ENCODE results near the gene ARFGAP1.
A peak's percentile ranks its signal among the peaks of the same experiment; 100 is the strongest.
"Not testable (repeated sequence)": the region's sequence is repeated elsewhere in the genome, so short reads cannot be mapped to it uniquely, and the experiment has no call there.

ARFGAP1 gene

DNA sequence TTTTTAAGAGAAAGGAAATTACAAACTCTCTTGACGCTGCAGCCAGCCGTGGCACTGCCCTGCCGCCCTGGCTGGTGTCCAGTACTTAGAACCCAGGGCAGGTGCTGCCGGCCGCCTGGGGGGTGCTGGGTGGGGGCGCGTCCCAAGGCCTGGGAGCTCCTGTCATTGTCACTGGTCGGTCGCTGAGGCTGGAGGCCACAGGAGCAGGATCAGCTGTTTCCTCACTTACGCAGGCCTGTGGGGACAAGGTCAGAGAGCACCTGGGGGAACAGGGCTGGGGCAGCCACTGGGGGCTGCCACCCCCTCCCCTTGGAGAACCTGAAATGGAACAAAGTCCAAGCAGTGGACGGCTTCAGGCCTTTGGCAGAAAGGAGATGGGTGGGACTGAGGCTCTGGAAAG lies 31.3 kb upstream of the ARFGAP1 start:
- no peak for DNase-seq (ENCODE audit: low spot score)

DNA sequence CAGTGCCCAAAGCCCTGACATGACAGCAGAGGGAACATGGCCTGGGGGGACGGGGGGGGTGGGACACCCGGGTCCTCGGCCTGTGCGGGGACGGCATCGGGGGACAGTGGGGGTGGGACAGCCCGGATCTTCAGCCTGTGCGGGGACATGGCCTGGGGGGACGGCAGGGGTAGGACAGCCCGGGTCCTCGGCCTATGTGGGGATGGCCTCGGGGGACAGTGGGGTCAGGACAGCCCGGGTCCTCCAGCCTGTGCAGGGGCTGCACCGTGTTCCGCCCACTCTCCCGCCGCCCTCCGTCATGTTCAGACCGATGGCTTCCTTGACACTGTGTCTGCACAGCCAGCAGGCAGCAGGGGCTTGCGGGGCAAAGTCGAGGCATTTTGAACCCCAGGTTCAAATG lies 29.9 kb upstream of the ARFGAP1 start:
- DNase-seq (ENCODE audit: low spot score), result no peak

DNA sequence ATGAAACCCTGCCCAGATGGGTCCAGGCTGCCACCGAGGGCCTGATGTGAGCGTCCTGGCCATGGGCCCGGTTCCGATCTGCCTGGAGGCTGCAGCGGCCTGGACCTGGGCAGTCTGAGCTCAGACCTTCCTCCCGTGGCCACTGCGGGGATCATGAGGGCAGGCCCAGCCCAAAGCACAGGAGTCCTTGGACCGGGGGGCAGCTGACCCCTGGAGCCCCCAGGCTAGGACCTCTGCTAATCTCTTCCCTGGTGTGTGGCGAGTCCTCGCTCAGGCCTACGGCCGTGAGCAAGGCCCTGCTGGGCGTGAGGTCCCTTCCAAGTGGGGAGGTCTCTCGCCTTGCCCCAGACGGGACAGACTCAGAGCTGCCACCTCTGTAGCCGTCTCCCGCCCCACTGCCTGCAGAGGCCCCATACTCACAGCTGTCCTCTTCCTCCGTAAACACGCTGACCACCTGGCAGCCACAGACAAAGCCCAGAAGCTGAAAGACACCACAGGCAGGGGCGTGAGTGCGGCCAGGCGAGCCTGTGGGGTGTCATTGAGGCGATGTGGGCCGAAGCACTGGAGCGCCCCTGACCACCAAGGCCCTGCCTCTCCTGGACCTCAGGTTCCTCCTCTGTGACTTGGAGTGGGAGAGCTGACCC lies 28.9 kb upstream of the ARFGAP1 start:
- DNase-seq (ENCODE audit: low spot score), result no peak

DNA sequence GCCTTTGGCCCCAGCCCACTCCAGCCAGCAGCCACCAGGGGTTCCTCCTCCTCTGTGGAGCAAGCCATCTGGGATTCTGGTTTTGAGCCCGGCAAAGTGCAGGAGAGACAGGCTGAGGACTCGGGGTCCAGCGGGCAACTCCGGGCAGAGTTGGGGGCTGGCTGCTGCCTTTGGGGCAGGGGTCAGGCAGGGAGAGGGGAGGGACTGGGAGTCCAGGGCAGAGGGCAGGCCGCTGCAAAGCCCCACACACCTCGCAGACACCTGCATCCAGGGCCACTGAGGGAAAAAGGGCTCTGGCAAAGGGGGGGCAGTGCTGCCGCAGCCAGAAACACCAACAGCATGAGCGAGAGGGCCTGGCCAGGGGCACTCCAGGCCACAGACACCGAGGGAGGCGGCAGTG lies 28.1 kb upstream of the ARFGAP1 start:
- DNase-seq (ENCODE audit: low spot score), result no peak

DNA sequence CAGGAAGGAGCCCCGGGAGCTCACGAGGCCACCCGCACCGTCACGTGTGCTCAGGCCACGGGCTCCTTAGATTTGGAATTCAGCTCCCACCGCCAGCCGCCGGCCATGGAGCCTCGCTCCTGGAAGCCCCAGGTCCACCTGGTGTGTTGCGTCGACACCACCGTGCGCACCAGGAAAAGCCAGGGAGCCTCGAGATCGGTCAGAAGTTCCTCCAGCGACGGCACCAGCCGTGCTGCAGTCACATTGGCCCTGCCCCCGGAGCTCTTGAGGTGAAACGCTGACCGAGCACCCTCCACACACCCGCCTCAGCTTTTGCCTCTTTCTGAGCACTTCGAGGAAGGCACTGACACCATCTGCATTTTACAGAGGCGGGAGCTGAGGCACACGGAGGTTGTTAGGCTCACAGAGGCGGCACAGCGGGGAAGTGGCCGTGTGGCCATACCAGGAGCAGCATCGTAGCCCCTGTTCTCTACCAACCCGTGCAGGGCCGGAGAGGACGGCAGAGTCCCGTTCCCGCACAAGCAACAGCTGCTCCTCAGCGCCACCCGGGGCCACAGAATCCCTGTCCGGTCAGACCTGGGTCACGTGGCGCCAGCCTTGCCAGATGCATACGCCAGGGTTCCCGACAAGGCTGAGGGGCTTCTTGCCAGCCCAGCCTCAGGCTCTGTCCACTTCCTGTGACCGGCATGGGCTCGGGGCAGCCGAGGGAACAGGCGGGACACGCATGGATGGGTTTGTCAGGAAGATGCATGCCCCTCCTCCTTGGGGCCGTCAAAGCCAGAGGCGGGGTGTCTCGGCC lies 25.9 kb upstream of the ARFGAP1 start:
- no peak for DNase-seq (ENCODE audit: low spot score)

DNA sequence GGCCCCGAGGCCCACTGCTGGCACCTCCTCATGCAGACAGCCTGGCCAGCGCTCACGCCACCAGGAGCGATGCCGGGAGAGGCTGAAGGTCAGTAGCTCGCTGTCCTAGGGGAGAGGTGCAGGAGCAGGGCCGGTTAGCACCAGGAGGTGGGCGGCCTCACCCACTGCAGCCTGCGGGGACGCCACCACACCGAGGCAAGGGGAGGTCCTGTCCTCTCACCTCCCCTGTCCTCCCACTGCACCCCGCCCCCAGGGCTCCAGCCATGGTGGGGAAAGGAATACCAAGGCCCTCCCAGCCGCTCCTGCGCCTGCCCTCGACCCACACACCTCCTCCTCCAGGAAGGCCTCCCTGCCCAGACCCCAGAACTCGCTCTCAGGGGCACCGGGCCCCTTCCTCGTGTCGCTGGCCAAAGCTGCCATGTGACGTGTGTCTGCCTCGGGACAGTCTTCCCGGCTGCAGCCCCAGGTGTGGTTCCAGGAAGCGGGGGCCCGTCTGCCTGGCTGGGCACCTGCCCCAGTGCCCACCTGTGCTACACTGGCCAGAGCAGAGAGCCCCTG lies 24.9 kb upstream of the ARFGAP1 start:
- no peak for DNase-seq (ENCODE audit: low spot score)

DNA sequence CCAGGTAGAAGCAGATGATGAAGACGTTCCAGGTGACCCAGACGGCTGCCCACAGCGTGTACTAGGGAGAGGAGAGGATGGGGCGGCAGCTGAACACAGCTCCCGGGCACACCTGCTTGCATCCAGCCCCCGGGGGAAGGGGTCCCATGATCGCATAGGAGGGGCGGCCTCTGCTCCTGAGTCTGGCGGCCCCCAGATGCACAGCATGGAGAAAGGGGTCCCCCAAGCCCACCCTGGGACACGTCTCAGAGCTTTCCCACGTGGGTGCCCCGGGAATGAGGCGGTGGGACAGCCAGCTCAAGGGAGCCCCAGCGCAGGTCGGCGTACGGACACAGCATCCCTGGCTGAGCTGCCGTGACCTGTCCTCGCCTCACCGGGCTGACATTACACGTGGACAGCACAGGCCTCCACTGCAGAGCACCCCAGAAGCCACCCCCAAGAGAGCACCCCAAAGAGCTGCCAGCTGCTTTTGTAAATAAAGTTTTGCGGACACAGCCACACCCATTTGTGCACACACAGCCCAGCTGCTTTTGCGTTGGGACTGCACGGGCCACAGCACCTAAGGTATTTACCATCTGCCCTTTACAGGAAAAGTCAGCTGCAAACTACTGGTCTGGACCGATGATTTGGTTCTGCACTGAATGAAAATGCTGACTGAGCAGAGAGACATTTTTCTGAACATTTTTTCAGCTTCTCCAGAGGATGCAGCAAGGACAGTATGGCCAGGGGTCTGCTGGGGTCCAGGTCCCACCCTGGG lies 23.6 kb upstream of the ARFGAP1 start:
- DNase-seq (ENCODE audit: low spot score), result no peak

DNA sequence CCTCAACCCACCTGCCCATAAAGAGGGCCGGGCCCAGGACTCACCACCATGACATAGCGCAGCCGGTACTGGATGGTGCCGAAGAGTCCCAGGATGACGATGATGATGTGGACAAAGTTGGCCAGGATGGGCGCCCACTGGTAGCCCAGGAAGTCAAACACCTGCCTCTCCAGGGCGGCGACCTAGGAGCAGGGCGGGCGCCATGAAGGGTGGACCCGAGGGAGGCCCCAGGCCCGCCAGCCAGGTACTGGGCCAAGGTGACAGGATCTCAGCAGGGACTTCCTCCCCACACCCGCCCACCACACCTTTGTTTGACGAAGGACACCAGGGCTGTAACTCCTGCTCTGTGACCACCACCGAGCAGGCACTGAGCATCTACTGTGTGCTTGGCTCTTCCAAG lies 22.7 kb upstream of the ARFGAP1 start:
- no peak for DNase-seq (ENCODE audit: low spot score)

DNA sequence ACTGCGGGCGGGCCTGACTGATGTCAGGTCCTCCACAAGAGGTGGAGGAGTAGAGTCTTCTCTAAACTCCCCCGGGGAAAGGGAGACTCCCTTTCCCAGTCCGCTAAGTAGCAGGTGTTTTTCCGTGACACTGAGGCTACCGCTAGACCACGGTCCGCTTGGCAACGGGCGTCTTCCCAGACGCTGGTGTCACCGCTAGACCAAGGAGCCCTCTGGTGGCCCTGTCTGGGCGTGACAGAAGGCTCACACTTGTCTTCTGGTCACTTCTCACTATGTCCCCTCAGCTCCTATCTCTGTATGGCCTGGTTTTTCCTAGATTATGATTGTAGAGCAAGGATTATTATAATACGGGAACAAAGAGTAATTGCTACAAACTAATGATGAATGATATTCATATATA lies 21.3 kb upstream of the ARFGAP1 start:
- DNase-seq (ENCODE audit: low spot score), result not testable (repeated sequence)

DNA sequence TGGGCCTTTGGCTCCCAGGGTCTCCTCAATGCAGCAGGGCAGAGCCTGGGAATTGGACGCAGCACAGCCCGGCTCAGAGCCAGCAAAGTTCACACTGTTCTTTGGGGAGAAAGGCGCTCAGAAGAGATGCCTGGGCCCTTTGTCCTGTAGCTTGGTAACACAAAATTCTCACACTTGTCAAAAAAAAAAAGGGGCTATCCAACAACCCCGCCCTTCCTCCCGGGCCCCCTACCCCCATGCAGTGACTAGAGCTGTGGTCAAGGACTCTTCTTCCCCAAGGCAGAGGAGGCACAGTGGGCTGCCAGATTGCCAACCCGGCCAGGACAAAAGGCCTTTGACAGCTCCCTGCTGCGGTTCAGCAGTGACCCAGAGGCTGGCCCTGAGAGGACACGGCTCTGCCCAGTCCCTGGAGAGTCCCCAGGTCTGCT lies 20.3 kb upstream of the ARFGAP1 start:
- DNase-seq (ENCODE audit: low spot score), result no peak

DNA sequence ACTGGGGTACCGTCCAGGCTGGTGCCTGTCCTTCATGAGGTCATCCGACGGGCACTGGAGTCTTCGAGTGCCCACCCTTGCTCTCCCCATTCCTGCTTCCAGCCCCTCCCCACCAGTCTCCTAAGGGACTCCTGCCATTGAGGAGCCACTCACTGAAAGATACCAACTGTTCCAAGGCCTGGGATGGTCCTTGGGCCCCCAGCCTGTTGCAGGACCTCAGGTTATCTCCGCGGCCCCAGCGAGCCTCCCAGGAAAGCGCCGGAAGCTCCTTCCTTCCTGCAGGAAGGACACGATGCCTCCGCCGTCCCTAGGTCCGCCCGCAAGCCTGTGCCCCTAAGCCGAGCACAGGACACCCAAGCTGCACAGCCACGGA lies 19.6 kb upstream of the ARFGAP1 start:
- DNase-seq (ENCODE audit: low spot score), result no peak

DNA sequence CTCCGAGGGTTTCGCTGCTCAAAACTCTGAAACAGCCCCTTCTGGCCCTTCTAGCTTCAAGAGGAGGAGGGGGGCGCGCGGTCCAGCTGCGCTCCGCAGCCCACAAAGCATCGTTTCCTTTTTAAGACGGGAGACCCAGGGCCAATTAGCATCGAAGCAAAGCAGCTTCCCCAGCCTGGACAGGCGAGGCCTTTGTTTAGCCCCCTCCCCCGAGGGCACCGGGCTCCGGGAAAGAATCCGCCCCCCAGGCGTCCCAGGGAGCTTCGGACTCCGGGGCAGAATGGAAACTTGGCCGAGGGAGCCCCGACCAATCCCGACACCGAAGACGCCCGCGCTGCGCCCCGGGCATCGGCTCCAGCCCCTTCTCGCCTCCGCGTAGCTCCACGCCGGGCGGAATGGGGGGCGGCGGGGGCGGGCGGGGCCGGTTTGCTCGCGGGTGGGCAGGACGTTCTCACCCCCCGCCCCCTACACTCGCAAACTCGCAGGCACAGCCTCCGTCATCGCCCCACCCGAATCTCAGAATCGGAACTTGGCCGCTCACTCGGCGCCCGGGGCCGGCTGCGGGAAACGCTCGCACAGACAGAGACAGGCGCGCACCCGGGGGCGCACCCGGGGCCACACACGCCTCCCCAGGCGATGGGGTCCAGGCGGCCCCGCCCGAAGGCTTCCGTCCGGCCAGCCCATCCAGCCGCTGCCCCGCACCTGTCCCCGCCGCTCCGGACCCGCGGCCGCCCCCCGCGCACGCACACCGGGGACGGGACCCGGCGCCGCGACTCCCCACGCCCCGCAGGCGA lies 19.0 kb upstream of the ARFGAP1 start:
- peak; percentile 71 for DNase-seq (ENCODE audit: low spot score)

DNA sequence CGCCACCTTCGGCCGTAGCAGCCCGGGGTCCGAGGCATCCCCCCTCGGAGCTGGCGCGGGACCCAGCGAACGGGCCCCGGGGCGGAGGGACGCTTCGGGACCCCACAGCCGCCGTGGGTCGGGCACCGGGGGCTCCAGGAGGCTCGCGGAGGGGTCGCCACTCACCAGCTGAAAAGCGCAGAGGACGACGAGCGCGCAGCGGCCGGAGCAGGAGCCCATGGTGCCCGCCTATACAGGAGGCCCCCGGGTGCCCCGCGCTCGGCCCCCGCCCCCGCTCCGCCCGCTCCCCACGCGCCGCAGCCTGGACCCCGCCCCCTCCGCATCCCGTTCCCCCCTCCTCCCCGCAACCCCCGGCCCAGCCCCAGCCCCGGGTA lies 18.4 kb upstream of the ARFGAP1 start, which contains the start of gene NKAIN4:
NKAIN4 (minus strand) TSS at position 232 of the 374 bp plus-strand sequence; CDS start at position 219, 13 bp downstream.
- DNase-seq (ENCODE audit: low spot score), result no peak

DNA sequence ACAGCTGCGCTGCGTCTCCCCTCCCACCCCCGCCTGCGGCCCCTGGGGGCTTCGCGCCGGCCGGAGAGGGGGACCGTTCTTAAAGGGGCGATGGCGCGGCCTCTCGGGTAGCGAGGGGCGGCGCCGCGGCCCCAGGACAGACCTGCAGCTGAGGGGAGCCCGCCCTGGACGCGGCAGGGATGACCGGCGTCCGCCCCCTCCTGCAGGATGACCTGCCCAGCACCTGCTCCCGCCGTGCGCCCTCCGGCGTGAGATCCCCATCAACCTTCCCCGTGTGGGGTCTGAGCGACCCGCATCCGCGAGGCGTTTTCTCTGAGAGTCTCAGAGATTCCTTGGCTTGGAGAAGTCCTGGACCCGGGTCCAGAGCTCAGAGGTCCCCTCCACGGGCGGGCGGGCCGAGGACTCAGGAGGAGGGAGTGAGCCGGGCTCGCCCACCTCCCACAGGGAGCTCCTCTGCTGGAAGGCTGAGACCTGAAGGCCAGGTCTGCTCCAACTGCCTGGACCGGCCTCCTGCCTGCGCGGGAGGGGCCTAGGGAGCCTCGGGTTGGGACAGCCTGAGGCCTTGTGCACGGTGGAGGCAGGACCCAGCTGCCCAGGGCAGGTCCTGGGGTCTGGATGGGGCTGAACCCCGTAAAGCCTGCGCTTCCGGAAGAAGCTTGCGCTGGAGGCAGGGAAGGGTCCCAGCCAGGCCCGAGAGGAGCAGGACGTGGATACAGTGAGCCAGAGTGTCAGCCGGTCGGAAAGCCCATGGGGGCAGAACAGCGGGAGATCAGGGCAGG lies 17.8 kb upstream of the ARFGAP1 start:
- DNase-seq (ENCODE audit: low spot score), result no peak

DNA sequence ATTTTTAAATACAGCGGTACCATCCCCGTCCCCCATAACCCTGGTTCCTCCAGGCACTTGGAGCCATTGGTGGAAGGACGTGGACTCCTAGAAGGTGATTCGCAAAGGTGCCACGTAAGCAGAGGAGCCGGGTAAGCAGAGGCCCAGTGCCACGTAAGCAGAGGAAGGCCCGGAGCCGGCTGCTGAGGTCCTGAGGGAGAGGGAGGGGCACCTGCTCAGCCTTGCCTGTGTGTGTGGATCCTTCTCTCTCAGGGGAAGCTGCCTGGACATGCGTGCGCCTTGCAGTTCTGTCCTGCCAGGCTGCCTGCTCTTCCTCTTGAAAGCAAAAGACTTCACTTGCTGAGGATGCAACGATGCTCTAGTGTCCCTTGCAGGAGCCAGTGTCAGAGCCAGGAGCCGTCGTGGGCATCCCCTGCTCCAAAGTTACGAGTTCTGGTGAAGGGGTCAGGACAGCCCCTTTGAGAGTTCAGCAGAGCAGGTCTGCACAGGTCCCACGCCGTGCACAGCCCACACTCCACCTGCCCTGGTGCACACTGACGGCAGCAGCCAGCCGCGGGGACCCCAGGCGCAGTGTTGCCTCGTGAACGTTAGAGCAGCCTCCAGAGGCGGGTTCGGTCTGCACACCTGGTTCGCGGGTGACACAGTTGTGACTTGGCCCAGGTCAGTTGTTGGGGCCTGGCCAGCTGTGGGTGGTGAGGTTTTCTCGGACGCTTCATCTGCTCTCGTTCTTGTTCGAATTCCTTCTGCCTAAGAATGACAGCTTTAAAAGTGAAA lies 16.5 kb upstream of the ARFGAP1 start:
- no peak for DNase-seq (ENCODE audit: low spot score)

DNA sequence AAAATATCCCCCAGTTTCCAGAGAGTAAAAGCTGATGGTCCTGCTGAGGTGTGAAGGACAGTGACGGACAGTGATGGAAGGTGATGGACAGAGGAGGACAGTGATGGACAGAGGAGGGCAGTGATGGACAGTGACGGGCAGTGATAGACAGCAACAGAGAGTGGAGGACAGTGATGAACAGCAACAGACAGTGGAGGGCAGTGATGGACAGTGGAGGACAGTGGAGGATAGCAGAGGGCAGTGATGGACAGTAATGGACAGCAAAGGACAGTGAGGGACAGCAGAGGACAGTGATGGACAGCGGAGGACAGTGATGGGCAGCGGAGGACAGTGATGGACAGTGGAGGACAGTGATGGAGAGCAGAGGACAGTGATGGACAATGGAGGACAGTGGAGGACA lies 15.7 kb upstream of the ARFGAP1 start:
- no peak for DNase-seq (ENCODE audit: low spot score)

DNA sequence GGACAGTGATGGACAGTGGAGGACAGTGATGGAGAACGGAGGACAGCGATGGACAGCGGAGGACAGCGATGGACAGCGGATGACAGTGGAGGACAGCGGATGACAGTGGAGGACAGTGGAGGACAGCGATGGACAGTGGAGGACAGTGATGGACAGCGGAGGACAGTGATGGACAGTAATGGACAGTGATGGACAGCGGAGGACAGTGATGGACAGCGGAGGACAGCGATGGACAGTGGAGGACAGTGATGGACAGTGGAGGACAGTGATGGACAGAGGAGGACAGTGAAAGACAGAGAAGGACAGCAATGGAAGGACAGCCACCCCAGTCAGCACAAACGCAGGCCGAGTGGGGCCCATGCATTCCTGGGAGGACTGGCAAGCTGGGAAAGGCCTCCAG lies 15.0 kb upstream of the ARFGAP1 start:
- DNase-seq (ENCODE audit: low spot score), result no peak

DNA sequence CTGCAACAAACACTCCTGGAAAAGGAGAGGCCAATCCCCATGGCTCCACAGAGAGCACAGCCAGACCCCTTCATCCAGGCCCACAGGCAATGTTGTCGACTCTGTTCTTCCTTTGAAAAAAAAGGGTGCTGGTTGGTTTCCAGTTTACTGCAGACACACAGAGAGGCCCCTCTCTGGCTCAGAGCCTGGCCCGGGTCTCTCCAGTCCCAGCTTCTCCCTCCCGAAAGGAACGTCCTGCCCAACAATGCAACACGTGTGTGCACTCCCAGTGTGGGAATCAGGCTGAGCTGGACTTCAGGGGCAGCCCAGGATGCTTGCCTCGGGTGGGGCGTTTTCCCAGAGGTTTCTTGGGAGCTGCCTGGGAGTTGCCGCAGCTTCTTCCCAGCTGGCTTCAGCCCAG lies 13.8 kb upstream of the ARFGAP1 start:
- no peak for DNase-seq (ENCODE audit: low spot score)

DNA sequence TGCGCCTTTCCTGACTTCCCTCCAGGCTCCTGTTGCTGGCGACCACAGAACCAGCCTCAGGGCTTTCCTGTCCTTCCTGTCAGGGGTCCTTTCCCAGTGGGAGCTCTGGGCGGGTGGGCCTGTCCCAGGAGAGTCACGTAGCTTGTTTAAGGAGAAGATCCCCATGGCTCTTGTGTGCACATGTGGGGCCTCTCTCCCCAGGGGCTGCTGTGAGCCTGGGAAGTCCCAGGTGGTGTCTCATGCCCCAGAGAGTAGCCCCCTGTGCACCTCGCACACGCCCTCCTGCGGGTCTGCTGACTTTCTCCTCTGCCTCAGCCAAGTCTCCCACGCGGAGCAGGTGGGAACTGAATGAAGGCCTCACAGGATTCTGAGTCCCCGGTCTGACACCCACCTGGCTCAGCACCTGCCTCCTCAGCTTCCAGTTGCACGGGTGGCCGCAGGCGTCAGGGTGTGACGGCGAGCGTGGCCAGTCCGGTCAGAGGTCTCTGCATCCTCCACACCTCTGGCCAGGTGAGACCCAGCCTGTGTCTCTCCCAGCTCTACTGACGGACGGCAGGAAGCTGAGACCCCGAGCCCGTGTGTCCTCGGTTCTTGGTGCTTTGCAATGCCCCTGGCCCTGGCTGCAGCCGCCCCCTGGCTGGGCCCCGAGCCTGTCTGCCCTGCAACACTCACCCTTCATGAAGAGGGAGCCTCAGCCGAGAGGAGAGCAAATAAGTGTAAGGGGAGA lies 12.7 kb upstream of the ARFGAP1 start:
- no peak for DNase-seq (ENCODE audit: low spot score)

DNA sequence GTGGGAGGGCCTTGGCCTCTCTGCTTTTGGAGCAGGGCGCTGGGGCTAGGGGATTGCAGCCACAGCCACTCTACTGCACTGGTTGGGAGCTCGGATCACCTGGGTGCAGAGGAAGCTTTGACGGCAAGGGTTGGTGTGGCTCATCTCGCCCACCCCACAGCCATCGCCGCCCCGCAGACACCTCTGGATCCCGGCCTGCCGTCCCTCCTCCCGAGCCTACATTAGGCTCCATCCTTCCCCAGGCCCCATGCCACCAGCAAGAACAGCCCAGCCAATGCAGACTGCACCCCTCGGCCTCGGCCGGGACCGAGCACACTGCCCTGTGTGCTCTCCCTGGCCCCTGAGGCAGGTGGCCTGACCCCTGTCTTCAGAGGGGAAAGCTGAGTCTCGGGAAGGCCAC lies 12.1 kb upstream of the ARFGAP1 start:
- no peak for DNase-seq (ENCODE audit: low spot score)

Measured in D341Med (cell line).